ENCODE results near the gene ASAP2. TPM values are rescaled to one million over a fixed set of nuclear protein-coding genes. Genes with fewer than 3 reads are reported as not detected.
A peak's percentile ranks its signal among the peaks of the same experiment; 100 is the strongest.

ASAP2 gene
- total RNA-seq, 4 donors from 2014 or later, result 28.2 to 38.0 (median 31.7) TPM

DNA sequence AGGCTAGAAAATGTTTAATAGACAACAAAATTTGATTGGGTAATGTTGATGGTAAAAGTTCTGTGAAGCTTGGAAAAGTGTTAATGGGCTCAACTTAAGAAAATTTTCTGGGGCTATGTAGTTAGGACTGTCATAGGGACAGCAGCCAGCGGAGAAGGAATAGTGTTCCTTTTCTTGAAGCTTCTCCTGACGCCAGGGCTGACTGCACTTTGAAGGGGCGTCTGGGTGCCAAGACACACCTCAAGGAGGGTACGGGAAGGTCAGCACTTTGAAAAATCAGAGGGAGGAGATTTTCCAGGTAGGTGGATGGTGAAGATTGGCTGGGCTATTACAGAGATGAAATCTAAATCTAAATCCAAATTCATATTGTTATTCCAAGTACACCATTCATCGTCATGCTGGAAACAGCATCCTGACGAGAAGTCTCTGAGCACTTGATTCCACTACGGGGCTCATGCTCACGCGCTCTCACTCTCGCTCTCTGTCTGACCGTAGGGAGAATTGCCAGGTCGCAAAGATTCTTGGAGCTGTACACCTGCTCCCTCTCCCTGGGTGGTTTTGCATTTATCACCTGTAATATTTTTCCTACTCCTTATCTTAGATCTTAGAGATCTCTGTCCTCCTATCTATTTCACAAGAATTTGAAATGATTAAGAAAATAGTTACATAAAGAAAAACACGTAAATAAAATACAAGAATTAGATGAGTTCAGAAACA is 125.7 kb downstream of the ASAP2 start:
- H3K4me3 ChIP-seq, result no peak overlapping the region
- TF ChIP-seq, protein P1, sequence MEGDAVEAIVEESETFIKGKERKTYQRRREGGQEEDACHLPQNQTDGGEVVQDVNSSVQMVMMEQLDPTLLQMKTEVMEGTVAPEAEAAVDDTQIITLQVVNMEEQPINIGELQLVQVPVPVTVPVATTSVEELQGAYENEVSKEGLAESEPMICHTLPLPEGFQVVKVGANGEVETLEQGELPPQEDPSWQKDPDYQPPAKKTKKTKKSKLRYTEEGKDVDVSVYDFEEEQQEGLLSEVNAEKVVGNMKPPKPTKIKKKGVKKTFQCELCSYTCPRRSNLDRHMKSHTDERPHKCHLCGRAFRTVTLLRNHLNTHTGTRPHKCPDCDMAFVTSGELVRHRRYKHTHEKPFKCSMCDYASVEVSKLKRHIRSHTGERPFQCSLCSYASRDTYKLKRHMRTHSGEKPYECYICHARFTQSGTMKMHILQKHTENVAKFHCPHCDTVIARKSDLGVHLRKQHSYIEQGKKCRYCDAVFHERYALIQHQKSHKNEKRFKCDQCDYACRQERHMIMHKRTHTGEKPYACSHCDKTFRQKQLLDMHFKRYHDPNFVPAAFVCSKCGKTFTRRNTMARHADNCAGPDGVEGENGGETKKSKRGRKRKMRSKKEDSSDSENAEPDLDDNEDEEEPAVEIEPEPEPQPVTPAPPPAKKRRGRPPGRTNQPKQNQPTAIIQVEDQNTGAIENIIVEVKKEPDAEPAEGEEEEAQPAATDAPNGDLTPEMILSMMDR (IDR thresholded peaks at IDR 0.05), result no peak
- TF ChIP-seq EP300 (IDR thresholded peaks at IDR 0.05), result no peak
- no peak for TF ChIP-seq POLR2A (IDR thresholded peaks at IDR 0.05)
- no peak for DNase-seq (ENCODE audit: low spot score in 2 of 2)
- peaks cover 0 to 17% (median 0%) of the 10 kb centered on the region in 3 donors for H3K36me3 ChIP-seq
- no peaks in the 10 kb centered on the region for H3K9me3 ChIP-seq
- no peaks in the 10 kb centered on the region for H3K27me3 ChIP-seq
- H3K27ac ChIP-seq, result peak overlapping the region in 1 of 4 donors; percentile 8
- 92 to 93% methylated on average over 13 of the region's 13 CpGs for WGBS, 2 donors
- H3K4me1 ChIP-seq, result peaks cover 0 to 34% (median 14%) of the 10 kb centered on the region in 4 donors

DNA sequence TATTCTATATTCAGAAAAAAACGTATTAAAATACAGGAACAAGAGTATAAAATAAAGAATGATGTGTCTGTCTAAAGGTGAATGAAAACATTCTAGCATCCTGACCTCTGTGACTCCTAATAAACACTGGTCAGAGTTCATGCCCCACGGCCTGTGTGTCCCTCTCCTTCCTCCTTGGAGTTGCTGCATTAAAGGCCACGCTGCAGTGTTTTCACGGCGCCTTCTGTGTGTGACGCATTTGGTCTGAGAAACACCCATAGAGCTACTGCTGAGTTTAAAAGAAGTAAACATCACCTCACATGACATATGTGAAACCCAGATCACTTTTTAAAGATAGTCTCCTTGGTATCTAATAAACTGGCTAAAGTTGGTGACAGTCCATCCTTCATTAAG is 126.2 kb downstream of the ASAP2 start:
- H3K9me3 ChIP-seq, result no peaks in the 10 kb centered on the region
- TF ChIP-seq EP300 (IDR thresholded peaks at IDR 0.05) (no peak), POLR2A (IDR thresholded peaks at IDR 0.05) (no peak)
- TF ChIP-seq, protein P1 (IDR thresholded peaks at IDR 0.05), result no peak
- H3K4me3 ChIP-seq, result no peak overlapping the region
- no peak for DNase-seq (ENCODE audit: low spot score in 2 of 2)
- H3K27me3 ChIP-seq, result no peaks in the 10 kb centered on the region
- no peak overlapping the region for H3K27ac ChIP-seq
- peaks cover 0 to 39% (median 17%) of the 10 kb centered on the region in 4 donors for H3K4me1 ChIP-seq
- 65 to 79% methylated on average over 6 of the region's 6 CpGs for WGBS, 2 donors
- H3K36me3 ChIP-seq, result peaks cover 0 to 17% (median 0%) of the 10 kb centered on the region in 3 donors

DNA sequence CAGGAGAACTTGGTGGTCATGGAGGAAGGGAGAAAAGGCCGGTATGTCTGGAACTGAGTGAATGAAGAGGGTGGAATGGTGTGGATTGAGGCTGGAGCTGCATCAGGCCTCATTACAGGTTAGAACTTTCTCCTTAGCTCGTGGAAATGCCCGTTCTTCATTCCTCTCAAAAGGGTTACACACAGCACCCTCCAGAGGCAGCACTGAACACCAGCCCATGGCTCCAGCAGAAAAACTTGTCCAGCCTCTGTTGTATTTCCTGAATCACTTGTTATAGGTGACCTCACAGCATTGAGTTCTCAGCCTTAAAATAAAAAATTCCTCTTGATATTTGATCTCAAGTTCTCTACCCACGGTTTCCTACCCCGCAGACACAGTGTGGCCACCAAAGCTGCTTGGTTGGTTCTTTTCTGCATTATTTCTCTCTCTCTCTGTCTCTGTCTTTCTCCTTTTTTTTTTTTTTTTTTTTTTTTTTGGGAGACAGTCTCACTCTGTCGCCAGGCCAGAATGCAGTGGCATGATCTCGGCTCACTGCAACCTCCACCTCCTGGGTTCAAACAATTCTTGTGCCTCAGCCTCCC is 127.1 kb downstream of the ASAP2 start:
- Histone ChIP-seq H3K27me3 (no peaks in the 10 kb centered on the region), H3K36me3 (peaks cover 0 to 17% (median 0%) of the 10 kb centered on the region in 3 donors), H3K4me3 (no peak overlapping the region), H3K9me3 (no peaks in the 10 kb centered on the region), H3K27ac (peak overlapping the region in 2 of 4 donors; percentile 8 to 20), H3K4me1 (peaks cover 0 to 41% (median 17%) of the 10 kb centered on the region in 4 donors)
- 47 to 50% methylated on average over 7 of the region's 7 CpGs for WGBS, 2 donors
- TF ChIP-seq, protein P1 (IDR thresholded peaks at IDR 0.05), result peak; percentile 33 to 70 (median 64)
- TF ChIP-seq EP300 (IDR thresholded peaks at IDR 0.05), result peak in 1 of 2 donors; percentile 45
- TF ChIP-seq POLR2A (IDR thresholded peaks at IDR 0.05), result no peak
- DNase-seq (ENCODE audit: low spot score in 2 of 2), result peak; percentile 25 to 65

DNA sequence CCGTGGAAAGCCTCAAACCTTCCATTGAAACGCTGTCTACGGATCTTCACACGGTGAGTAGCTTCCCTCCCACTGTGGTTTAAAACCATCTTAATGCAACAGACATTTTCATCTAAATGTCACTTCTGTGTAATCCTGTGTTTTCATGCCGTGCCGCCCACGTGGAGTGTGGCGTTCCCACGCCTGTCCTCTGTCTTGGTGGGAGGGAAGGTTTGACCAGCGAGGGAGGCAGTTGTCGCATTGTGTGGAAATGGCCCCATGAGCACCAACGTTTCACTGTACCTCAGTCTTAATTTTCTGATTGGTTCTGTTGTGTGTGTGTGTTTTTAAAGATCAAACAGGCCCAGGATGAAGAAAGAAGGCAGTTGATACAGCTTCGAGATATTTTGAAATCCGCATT is 128.1 kb downstream of the ASAP2 start:
- H3K4me3 ChIP-seq, result no peak overlapping the region
- no peak for DNase-seq (ENCODE audit: low spot score in 2 of 2)
- H3K9me3 ChIP-seq, result no peaks in the 10 kb centered on the region
- no peaks in the 10 kb centered on the region for H3K27me3 ChIP-seq
- H3K27ac ChIP-seq, result peak overlapping the region in 2 of 4 donors; percentile 8 to 19
- no peak for TF ChIP-seq EP300 (IDR thresholded peaks at IDR 0.05)
- TF ChIP-seq, protein P1 (IDR thresholded peaks at IDR 0.05), result no peak
- no peak for TF ChIP-seq POLR2A (IDR thresholded peaks at IDR 0.05)
- peaks cover 0 to 41% (median 17%) of the 10 kb centered on the region in 4 donors for H3K4me1 ChIP-seq
- H3K36me3 ChIP-seq, result peaks cover 0 to 16% (median 0%) of the 10 kb centered on the region in 3 donors
- 77 to 79% methylated on average over 14 of the region's 14 CpGs for WGBS, 2 donors

DNA sequence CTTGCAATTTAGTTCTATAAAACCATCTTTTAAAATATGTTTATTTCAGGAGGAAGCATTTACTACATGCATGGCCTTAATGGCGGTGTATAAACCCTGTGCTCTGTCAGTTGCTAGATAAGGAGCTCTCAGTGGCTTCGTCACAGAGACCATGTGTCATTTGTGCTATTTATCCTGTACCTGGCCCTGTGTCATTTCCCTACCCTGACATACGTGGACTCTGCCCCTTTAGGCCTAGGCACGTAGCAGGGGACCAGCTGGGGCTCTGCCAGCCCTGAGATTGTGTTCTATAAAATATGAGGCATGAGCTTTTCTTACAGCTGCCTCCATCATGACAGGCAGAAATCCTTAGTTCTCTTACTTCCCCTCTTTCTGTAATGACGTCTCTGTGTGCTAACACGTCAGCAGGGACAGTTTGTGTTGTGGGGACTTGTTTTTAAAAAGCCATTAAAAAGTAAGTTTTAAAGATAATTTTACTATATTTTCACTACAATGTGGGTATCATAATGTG is 128.8 kb downstream of the ASAP2 start:
- 79 to 85% methylated on average over 6 of the region's 6 CpGs for WGBS, 2 donors
- TF ChIP-seq, protein P1 (IDR thresholded peaks at IDR 0.05), result no peak
- no peak for TF ChIP-seq EP300 (IDR thresholded peaks at IDR 0.05)
- TF ChIP-seq POLR2A (IDR thresholded peaks at IDR 0.05), result no peak
- peaks cover 0 to 18% (median 0%) of the 10 kb centered on the region in 3 donors for H3K36me3 ChIP-seq
- H3K27ac ChIP-seq, result peak overlapping the region in 2 of 4 donors; percentile 8 to 19
- no peak for DNase-seq (ENCODE audit: low spot score in 2 of 2)
- peaks cover 0 to 38% (median 17%) of the 10 kb centered on the region in 4 donors for H3K4me1 ChIP-seq
- H3K27me3 ChIP-seq, result no peaks in the 10 kb centered on the region
- H3K4me3 ChIP-seq, result no peak overlapping the region
- H3K9me3 ChIP-seq, result no peaks in the 10 kb centered on the region

Measured in tibial nerve (tissue), 4 donors.